Effector memory CD8-positive, alpha-beta T cell (primary cell): ENCODE data around the gene TAS1R2.

Experiments
- ATAC-seq: fragments of 150-1000 bp; cut with Tn5 transposase; replicated peaks from 2 replicates; pipeline ENCODE4 v1.10.0; 2021; ENCODE audit warnings: mild to moderate bottlenecking, moderate library complexity
- DNase-seq, 3 experiments: peaks; one replicate each; pipeline ENCODE4 v3.0.0; 2021
- H3K27ac Mint-ChIP-seq, 2 donors: one replicate each; pipeline ENCODE4 v1.8.0; 2022; ENCODE audit warnings: mild to moderate bottlenecking in 2 of 2, mixed read lengths in 2 of 2, moderate library complexity in 2 of 2
- H3K27me3 Mint-ChIP-seq, 2 donors: one replicate each; pipeline ENCODE4 v1.8.0; 2022; ENCODE audit warnings: mixed read lengths in 2 of 2
- H3K36me3 Mint-ChIP-seq: one replicate; pipeline ENCODE4 v1.8.0; 2022; ENCODE audit warnings: mild to moderate bottlenecking, moderate library complexity, mixed read lengths; ENCODE audit not compliant: insufficient read depth
- H3K4me1 Mint-ChIP-seq, 2 donors: one replicate each; pipeline ENCODE4 v1.8.0; 2022; ENCODE audit warnings: low read depth in 2 of 2, mixed read lengths in 2 of 2
- H3K4me3 Mint-ChIP-seq, 2 donors: one replicate each; pipeline ENCODE4 v1.8.0; 2022; ENCODE audit warnings: mild to moderate bottlenecking in 2 of 2, mixed read lengths in 2 of 2, moderate library complexity in 2 of 2
- H3K9me3 Mint-ChIP-seq, 2 donors: one replicate each; pipeline ENCODE4 v1.8.0; 2022; ENCODE audit warnings: mixed read lengths in 2 of 2
- total RNA-seq, 9 experiments: gene quantifications; one replicate each; lab custom pipeline; 2026; lab: John Stamatoyannopoulos, UW

Gene TAS1R2
- total RNA-seq = 0 to 0.10 (median 0) reads per million in 9 experiments

DNA sequence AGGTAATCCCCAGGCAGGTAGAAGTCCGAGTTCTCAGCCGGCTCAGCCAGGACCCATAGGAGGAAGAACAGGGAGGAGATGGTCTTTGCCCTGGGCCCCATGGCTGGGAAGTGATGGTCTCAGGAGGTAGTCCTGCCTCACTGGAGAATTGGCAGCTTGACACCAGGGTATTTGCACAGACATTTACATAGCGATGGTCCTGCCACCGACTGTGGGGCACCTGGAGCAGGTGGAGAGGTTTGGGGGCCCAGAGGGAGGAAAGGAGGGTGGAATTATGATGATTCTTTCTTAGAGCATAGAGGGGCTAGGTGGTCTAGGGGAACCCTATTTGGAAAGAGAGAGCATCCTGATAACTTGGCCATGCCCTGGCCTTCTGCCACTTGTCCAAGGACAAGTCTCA, at the start of gene TAS1R2:
TAS1R2 (minus strand) TSS at position 101 of the 400 bp plus-strand sequence; CDS start at position 101, 0 bp downstream.
- Mint-ChIP-seq H3K27me3 (peaks cover 12 to 28% of the 10 kb centered on the region in 2 donors), H3K9me3 (no peaks in the 10 kb centered on the region), H3K36me3 (no peaks in the 10 kb centered on the region), H3K4me1 (no peaks in the 10 kb centered on the region), H3K4me3 (no peak within 1 kb of the TSS), H3K27ac (no peak within 1 kb of the TSS)
- DNase-seq = no peak
- ATAC-seq = no peak

DNA sequence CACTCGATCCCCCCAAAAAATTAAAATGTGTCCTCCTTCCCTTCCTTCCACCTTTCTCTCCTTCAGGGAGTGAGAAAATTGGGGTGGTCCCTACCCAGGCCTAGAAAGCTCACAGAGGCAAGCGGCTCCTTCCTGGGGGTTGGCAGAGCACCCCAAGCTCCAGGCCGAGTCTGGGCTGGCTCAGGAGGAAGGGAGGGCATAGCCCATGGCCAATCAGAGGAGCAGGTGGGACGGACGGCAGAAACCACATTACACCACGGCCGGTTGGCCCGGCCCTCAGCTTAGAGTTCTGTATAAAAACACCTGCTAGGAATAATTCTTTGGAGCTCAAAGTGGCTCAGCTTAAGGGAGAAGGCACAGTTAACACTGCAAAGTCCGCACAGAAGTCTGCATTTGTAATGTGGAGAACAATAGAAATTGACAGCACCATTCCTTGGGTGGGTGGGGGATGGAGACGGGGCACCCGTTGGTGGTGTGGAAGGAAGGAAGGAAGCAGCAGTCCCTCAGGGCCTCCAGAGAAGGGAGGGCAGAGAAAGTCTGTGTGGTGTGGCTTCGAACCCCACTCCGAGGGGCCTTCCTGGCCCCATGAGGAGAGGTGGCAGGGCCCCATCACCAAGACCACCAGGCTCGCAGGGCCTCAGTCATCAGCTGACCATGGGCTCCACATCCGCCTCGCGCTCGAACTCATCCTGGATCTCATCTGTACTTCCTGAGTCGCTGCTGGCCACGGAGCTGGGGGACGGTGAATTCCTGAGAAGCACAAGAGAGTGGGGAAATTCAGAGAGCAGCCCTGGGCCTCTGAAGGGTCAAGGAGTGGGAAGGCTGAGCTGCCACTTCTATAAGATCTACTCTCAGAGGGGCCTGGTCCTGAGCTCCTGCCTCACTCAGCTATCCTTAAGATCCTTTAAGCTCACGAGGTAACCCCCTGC, 48.7 kb upstream of the TAS1R2 start:
- H3K9me3 Mint-ChIP-seq = no peaks in the 10 kb centered on the region
- no peak for ATAC-seq
- peak overlapping the region; percentile 41 to 87 for H3K27ac Mint-ChIP-seq
- peak overlapping the region in 1 of 2 donors; percentile 53 for H3K4me3 Mint-ChIP-seq
- H3K36me3 Mint-ChIP-seq = peaks cover 88% of the 10 kb centered on the region
- H3K4me1 Mint-ChIP-seq = peaks cover 7 to 17% of the 10 kb centered on the region in 2 donors
- H3K27me3 Mint-ChIP-seq = no peaks in the 10 kb centered on the region
- no peak for DNase-seq

DNA sequence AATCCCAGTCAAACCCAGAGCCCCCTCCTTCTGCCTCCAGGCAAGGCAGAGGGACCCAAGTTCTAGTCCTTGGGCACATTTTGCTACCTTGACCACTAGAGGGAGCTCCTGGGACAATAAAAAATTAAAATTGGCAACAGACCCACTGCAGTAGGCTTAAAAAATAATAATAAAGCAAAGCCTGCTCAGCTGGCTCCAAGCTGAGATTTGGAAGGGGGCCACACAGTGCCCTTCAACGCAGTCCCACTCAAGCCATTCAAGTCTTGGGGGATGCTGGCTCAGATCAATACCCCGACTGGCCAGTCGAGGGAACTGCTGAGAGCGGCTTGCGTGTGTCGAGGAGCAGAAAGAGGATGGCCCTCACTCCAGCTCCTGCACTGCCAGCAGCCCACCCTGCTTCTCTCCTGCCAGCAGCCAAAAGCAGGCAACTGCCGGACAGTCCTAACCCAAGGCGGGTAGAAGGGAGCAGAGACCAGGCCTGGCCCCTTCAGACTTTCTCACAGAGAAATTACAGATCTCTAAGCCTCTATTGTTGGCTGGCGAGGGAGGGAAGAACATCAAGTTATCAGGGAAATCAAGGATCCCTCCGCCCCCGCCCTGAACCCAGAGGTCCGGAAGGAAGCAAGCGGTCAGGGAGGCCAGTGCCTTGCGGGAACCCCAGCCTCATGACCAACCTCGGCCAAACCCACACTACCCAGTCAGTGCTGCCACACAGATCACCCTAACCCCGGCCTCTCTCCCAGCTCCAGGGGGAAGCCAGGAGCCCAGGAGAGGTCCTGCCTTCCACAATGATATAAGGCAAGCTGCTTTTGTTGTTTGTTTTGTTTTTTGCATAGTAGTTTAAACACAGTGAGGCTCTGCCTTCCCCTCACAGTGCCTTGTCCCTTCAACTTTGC, 47.8 kb upstream of the TAS1R2 start:
- H3K4me1 Mint-ChIP-seq = peaks cover 8 to 17% of the 10 kb centered on the region in 2 donors
- H3K27ac Mint-ChIP-seq = peak overlapping the region; percentile 41 to 87
- H3K9me3 Mint-ChIP-seq = no peaks in the 10 kb centered on the region
- H3K27me3 Mint-ChIP-seq = no peaks in the 10 kb centered on the region
- peak; percentile 70 to 72 (median 70) for DNase-seq
- H3K4me3 Mint-ChIP-seq = peak overlapping the region in 1 of 2 donors; percentile 53
- peak; percentile 3 for ATAC-seq
- peaks cover 88% of the 10 kb centered on the region for H3K36me3 Mint-ChIP-seq

DNA sequence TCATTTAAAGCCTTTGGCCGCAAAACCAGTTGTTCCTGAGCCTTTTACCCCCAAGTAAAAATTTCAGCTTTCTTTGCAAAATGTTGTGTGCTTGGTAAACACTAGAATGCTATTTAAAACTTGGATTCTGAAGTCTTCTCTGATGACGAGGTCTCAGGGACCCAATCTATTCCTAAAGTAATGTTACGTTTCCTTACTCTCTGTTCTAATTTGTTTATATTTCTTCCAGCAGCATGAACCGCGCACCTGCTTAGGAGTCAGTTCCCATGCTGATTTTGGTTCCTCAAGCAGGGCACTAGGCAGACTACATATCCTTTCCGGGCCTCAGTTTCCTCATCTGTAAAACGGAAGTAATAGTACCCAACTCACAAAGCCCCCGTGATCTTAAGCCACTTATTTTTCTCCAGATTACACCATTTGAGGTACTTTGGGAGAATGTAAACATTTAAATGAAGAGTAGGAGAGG, 43.9 kb upstream of the TAS1R2 start:
- DNase-seq = no peak
- Mint-ChIP-seq H3K4me3 (peak overlapping the region; percentile 91 to 94), H3K27me3 (no peaks in the 10 kb centered on the region), H3K36me3 (peaks cover 57% of the 10 kb centered on the region), H3K27ac (peak overlapping the region; percentile 96), H3K9me3 (no peaks in the 10 kb centered on the region), H3K4me1 (peaks cover 15 to 23% of the 10 kb centered on the region in 2 donors)
- ATAC-seq = no peak

DNA sequence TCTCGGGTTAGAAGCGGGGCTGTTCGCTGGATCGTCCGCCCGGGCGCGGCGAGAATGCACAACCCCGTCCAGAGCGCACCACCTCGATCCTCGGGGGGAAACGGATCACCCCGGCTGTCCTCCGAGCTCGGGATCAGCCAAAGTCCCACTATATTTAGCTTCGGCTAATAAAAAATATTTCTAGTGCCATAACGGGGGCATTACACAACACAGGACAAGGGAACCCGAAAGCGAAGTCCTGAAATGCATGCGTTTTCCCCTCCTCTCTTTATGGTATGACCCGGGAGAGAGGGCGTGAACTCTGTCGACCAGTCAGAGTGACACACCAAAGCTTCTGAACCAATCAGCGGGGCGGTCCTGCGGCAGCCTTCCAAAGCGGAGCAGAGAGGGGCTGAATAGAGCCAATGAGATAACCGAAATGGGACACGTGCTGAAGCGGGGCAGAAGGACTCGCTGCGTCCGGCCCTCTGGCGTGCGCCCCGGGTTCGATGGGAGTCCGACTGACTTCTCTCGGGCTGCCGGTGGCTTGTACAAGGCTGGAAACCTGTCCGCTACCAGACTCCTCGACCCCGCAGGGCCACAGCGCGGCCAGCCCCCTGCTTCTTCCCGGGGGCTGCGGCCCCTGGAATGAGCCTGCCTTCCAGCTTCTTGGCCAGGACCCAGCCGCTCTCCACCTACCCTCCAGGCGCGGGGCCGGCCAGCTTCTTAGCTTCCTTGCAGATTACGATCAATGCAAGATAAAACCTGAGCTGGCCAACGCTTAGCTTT, 43.2 kb upstream of the TAS1R2 start, which contains the start of gene ALDH4A1:
ALDH4A1 (minus strand) TSS at position 33 of the 768 bp plus-strand sequence; CDS start at position 1, 32 bp downstream.
- Mint-ChIP-seq H3K27me3 (no peaks in the 10 kb centered on the region), H3K4me3 (peak within 1 kb of the TSS; percentile 91 to 94), H3K36me3 (peaks cover 51% of the 10 kb centered on the region), H3K4me1 (peaks cover 15 to 18% of the 10 kb centered on the region in 2 donors), H3K27ac (peak within 1 kb of the TSS; percentile 96), H3K9me3 (no peaks in the 10 kb centered on the region)
- DNase-seq (peak; percentile 88 to 90 (median 89)), ATAC-seq (peak; percentile 93)

DNA sequence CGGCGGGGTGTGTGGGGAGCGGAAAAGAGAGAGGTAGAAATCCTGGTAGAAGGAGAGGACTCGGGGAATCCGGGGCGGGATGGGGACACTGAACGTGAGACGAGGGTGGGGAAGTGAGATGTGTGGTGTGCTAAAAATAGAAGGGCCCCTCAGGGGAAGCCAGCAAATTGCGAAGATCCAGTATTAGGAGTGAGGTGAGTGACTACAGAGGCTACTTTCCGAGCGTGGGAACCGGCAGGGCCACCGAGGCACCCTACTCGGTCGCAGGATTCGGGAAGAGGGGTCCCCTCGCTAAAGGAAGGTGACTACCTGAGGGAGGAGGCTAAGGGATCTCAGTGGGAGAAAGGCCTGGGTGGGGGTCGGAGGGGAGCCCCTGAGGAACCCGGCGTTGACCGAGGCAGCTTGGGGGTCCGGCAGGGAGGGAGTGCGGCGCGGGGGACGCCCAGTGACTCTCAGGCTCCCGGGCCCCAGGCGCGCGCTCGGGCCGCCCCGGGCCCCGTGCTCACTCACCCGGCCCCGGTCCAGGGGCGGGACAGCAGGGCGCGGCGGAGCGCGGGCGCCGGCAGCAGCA, 42.6 kb upstream of the TAS1R2 start:
- H3K27me3 Mint-ChIP-seq = no peaks in the 10 kb centered on the region
- peaks cover 44% of the 10 kb centered on the region for H3K36me3 Mint-ChIP-seq
- H3K27ac Mint-ChIP-seq = peak overlapping the region; percentile 96
- peaks cover 15 to 18% of the 10 kb centered on the region in 2 donors for H3K4me1 Mint-ChIP-seq
- H3K9me3 Mint-ChIP-seq = no peaks in the 10 kb centered on the region
- peak overlapping the region; percentile 91 to 94 for H3K4me3 Mint-ChIP-seq
- no peak for DNase-seq
- no peak for ATAC-seq

DNA sequence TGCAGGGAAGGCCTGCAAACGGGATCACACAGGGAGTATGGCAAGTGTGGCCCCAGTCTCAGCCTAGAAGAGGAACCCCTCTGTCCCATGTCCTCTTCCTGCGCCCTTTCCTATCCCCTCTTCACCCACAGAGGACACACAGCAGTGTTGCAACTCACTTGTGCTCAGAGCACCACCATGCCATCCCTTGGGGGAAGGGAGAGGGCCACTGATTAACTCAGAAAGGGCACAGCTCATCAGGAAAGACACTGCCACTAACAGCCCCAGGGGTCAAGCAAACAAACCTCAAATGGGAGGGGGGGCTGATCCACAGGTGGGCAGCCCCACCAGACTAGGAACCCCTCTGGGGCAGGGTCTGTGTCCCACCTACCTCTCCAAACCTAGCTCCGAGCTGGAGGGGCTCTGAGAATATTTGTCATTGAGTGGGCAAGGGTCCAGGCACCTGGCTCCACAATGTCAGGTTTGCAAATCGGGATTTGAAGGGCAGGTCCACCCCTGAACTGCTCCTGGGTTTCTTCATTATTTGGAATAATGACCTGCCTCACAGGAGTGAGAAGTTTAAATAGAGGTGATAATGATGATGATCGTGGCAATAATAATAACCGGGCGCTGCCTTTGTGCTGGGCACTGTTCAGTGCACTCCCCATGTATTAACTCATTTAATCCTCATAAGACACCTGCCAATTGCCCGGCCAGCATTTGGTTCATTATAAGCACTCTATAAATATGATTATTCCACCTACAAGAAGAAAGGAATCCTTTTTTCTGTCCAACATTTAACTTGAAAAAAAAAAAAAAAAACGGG, 41.9 kb upstream of the TAS1R2 start:
- DNase-seq = no peak
- peak overlapping the region; percentile 96 for H3K27ac Mint-ChIP-seq
- H3K36me3 Mint-ChIP-seq = peaks cover 37% of the 10 kb centered on the region

DNA sequence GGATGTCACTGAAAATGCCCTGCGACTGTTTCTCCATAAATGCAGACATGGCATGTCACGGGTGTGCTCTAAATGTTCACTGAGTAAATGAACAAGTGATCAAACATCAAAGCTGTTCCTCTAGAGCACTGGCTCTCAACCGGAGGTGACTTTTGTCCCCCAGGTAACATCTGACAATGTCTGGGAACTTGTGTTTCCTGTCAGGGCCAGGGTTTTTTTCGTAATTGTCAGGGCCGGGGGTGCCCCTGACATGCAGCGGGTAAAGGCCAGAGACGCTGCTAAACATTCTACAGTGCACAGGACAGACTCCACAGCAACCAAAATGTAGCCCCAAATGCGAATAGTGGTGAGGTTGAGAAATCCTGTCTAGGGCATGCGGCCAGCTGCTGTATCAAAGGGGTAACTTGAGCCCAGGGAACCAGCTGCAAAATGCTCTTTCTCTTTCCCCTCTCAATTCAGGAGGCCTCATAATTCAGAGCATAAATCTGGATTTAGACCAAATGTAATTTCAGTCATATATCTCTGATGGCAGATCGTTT, 40.9 kb upstream of the TAS1R2 start:
- ATAC-seq = no peak
- Mint-ChIP-seq H3K9me3 (no peaks in the 10 kb centered on the region), H3K27me3 (no peaks in the 10 kb centered on the region), H3K36me3 (peaks cover 30% of the 10 kb centered on the region), H3K4me1 (peaks cover 15 to 18% of the 10 kb centered on the region in 2 donors), H3K4me3 (no peak overlapping the region), H3K27ac (no peak overlapping the region)
- DNase-seq = no peak

More for the DNA sequence above, 41.9 kb upstream of the TAS1R2 start:
- H3K9me3 Mint-ChIP-seq = no peaks in the 10 kb centered on the region
- ATAC-seq = no peak
- H3K4me3 Mint-ChIP-seq = peak overlapping the region; percentile 91 to 94
- H3K4me1 Mint-ChIP-seq = peaks cover 15 to 18% of the 10 kb centered on the region in 2 donors
- H3K27me3 Mint-ChIP-seq = no peaks in the 10 kb centered on the region

DNA sequence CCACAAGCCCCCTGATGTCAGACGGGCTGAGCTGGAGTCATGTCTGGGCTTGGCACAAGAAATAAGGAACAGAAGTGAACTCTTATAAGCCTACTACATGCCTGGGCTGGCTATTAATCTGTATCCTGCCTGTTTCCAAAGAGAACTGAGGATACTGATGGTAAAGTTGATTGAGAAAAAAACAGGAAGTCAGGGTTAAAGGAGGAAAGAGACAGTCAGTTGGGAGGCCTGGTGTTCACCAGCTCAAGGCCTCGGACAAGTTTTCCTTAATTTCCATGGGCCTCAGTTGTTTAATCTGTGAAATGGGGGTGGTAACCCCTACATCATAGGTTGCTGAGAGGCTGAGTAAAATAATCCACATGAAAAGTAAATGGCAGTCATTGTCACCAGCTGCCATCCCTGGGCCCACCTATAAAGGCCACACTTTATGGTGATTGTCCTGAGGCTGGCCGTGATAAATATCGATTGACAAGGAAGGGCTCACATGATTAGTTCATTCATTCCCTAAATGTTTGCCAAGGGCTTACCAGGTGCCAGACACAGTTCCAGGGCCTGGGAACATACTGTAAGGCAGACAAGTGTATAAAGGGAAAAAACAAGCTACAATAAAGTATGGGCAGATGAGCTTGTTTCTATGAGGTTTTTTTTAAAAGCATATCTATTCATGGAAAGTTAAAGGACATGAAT, 40.0 kb upstream of the TAS1R2 start:
- no peak for ATAC-seq
- Mint-ChIP-seq H3K4me1 (peaks cover 15 to 18% of the 10 kb centered on the region in 2 donors), H3K27ac (peak overlapping the region in 1 of 2 donors; percentile 29), H3K4me3 (no peak overlapping the region), H3K36me3 (peaks cover 25% of the 10 kb centered on the region), H3K9me3 (no peaks in the 10 kb centered on the region), H3K27me3 (no peaks in the 10 kb centered on the region)
- no peak for DNase-seq

DNA sequence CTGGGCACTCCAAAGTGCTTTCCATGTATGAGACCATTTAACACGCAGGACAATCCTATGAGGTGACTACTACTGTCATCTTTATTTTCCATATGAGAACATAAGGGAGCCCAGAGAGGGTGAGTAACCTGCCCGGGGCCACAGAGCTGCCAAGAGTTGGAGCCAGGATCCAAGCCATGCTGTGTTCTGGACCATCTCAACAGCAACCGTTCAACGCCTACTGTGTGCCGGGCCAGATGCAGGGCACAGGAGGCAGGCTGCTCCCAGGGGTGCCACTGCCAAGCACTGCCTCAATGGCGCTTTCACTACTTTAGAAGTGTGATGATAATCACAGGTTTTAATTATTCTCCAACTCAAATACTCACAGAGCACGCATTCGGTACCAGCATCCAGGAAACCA, 39.1 kb upstream of the TAS1R2 start:
- Mint-ChIP-seq H3K4me3 (no peak overlapping the region), H3K4me1 (peaks cover 14 to 15% of the 10 kb centered on the region in 2 donors), H3K9me3 (no peaks in the 10 kb centered on the region), H3K27ac (no peak overlapping the region), H3K27me3 (no peaks in the 10 kb centered on the region), H3K36me3 (peaks cover 17% of the 10 kb centered on the region)
- ATAC-seq (no peak), DNase-seq (no peak)

DNA sequence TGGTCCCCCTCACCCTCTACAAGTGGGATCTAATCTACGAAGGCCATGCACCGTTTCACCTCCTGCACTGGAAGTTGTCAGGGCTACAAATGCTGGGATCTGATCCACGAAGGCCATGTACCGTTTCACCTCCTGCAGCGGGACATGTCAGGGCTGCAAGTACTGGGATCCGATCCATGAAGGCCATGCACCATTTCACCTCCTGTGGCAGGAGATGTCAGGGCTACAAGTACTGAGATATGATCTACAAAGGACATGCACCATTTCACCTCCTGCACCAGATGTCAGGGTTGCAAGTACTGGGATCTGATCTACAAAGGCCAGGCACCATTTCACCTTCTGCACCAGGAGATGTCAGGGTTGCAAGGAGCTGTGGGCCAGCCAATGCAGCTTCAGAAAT, 35.9 kb upstream of the TAS1R2 start:
- DNase-seq (no peak), ATAC-seq (no peak)
- no peaks in the 10 kb centered on the region for H3K36me3 Mint-ChIP-seq

More for the DNA sequence above, 35.9 kb upstream of the TAS1R2 start:
- Mint-ChIP-seq H3K27ac (no peak overlapping the region), H3K9me3 (no peaks in the 10 kb centered on the region), H3K4me3 (no peak overlapping the region), H3K27me3 (no peaks in the 10 kb centered on the region), H3K4me1 (peaks cover 0 to 3% of the 10 kb centered on the region in 2 donors)
